MV-4-11 (cell line): Measurements from ENCODE around the gene MYL12A.

Experiments
- DNase-seq: peaks from one replicate; lab custom pipeline; 2025; lab: John Stamatoyannopoulos, UW

MYL12A gene

DNA sequence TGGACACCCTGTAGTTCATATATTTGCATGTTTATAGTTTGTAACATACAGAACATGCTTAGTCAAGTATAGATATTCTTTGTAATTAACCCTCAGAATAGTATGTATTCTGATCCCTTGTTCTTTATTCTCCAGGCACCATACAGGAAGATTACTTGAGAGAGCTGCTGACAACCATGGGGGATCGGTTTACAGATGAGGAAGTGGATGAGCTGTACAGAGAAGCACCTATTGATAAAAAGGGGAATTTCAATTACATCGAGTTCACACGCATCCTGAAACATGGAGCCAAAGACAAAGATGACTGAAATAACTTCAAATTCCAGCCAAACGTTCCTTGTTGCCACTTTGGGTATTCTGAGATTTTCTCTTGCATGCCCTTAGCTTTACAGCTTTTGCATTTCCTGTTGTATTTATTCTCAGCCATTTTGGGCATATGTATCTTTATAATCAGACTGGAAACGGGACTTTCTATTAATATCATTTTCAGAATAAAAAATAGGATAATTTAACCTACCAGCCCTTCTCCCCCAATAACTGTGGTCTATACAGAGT, 8.1 kb downstream of the MYL12A start:
- peak; percentile 23 for DNase-seq

GRCh38 chr18:3256693-3257626, 9.4 kb downstream of the MYL12A start:
- no peak for DNase-seq

GRCh38 chr18:3257627-3258120, 10.1 kb downstream of the MYL12A start:
- no peak for DNase-seq

- no peak for DNase-seq
Observed at GRCh38 chr18:3260995-3261372, 13.4 kb downstream of the MYL12A start.

DNA sequence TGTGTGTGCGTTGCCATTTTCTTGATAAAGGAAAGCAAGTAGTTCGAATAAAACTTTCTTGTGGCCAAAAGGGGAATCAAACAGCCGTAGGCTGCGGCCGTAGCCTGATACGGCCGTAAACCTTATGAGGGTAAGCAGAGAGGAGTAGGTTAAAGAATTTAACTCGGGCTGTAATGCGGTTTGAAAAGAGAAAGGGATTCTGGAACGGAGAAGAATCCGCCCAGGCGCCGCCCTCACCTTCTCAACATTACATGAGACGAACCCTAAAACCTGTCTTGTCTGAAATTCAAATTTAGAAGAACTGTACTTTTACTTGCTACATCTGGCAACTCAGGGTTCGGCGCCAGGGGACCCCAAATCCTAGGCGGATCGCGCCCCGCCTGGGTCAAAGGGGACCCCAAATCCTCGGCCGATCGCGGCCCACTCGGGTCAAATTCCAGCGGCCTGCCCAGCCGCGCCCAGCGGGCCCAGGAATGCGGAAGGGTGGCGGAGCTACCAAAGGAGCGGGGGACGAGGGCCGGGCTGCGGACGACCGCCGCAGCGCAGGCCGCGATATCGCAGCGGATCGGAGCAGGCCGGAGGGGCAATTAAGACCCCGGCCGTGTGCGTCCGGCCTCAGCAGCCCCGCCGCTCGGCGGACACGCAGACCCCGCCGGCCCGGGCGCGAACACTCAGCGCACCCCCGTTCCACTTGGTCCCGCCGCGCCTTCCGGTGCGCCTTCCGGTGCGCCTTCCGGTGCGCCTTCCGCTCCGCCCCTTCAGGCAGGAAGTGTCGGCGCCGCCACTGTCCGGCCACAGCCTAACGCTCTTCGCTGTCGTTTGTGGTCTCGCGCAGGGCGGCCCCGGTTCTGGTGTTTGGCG, 14.0 kb downstream of the MYL12A start, which contains the start of gene MYL12B:
Gene MYL12B, plus strand, starts transcription at position 761 of the 861 bp plus-strand sequence. CDS start 10,766 bp downstream, outside the sequence.
- DNase-seq, result peak; percentile 77

- no peak for DNase-seq
Observed at GRCh38 chr18:3262234-3263131, 14.9 kb downstream of the MYL12A start.

- no peak for DNase-seq
Observed at GRCh38 chr18:3263132-3263700, 15.6 kb downstream of the MYL12A start.

DNA sequence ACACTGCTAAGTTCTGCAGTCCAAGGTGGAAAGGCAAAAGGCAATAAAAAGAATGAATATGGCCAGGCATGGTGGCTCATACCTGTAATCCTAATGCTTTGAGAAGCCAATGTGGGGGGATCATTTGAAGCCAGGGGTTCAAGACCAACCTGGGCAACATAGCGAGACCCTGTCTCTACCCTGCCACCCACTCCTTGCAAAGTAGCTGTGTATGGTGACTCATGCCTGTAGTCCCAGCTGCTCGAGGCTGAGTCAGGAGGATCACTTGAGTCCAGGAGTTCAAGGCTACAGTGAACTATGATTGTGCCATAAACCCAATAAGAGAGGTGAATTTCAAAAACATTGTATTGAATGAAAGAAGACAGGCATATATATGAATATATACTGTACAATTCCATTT, 16.8 kb downstream of the MYL12A start:
- DNase-seq, result peak; percentile 11

DNA sequence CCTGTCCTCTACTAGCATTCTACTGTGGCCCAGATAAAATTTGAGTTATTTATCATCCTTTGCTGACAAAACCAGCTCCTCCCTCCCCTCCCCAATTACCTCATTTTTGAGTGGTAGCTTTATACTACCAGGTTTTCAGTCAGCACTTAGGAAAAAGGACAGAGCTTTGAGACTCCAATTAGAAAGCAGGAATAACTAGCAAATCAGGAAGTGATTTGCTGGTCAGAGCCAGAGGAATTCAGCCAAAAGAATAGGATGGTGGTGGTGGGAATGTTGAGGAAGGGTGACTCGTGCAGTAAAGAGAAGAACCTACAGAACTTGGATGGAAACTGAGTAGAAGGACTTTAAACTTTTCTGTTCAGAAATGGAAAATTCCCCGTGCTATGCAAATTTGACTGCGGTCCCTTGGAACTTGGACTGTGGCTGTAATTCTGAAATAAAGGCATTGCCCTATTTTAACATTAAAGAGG, 18.0 kb downstream of the MYL12A start:
- no peak for DNase-seq

DNA sequence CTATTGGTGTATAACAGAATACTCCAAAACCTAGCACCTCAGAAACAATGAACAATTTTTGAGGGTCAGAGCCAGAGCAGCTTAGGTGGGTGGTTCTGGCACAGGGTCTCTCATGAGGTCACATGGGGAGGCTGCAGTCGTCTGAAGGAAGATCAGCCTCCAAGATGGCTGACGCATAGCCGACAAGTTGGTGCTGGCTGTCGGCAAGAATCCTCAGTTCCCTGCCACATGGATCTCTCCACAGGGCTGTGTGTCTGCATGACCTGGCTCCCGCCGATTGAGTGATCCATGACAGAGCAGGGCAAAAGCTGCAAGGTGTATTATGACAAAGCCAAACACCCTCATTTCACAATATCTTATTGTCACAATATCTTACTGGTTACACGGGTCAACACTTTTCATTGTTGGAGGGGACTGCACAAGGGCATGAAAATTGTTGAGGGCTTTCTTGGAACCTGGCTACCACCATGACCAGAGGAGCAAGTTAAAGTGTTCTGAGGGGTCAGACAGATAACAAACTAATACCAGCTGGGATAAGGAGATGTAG, 18.5 kb downstream of the MYL12A start:
- DNase-seq, result no peak

- DNase-seq, result no peak
Observed at GRCh38 chr18:3268306-3268705, 20.7 kb downstream of the MYL12A start.

DNA sequence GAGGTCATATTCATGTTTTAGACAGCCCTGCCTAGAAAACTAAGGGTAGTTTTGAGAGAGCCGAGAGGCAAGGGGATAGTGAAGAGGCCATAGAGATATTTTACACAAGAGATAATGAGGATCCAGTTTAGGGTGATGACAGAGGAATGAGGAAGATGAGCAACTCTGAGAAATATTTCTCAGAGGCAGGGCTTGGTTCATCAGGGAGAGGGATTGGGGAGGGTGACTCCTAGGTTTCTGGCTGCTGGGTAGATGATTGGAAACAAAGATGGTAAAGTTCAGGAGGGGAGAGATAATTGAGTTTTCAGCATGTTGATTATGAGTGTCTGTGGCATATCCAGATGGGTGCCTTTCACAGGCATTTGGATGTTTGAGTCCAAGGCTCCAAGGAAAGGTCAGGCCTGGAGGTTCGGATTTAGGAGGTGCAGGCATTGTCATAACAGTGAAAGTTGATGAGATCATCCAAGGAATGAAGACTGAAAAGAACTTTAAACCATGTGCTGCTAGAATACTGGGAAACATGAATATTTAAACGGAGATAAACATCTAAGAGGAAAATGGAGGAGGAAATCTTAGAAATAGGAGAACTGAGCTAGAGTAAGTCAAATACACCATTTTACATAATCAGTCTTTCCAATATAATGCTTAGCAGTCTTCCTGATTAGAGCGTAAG, 21.8 kb downstream of the MYL12A start:
- DNase-seq, result peak; percentile 14

- DNase-seq, result no peak
Observed at GRCh38 chr18:3269914-3270299, 22.3 kb downstream of the MYL12A start.

DNA sequence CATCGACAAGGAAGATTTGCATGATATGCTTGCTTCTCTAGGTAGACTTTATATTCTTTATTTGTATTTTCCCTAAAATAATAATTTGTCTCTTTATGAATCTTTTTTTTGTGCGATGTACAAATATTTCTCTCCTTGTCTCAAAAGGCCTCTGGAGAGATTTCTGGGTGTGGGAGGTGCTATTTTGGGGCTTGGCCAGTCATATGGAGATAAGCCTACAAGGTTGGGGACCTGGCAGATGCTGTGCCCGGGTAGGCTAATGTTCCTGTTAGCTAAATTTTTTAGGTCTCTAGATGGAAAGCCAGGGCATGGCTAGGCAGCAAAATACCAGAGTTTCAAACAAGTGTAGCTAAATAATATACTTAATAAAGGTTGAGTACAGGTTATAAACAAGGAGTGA, 25.4 kb downstream of the MYL12A start:
- DNase-seq, result no peak

DNA sequence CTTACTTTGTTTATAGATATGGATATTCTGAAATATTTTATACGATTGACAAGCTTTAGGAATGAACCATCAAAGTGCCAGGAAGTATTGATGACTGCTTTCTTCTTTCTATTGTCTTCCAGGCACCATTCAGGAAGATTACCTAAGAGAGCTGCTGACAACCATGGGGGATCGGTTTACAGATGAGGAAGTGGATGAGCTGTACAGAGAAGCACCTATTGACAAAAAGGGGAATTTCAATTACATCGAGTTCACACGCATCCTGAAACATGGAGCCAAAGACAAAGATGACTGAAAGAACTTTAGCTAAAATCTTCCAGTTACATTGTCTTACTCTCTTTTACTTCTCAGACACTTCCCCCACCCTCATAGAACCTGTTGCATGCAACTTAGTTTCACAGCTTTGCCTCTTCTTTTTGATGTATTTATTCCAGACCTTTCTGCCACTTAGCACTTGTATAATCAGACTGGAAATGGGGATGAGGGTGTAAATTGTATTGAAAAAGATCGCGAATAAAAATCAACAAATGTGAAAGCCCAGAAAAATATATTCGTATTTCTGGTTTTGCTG, 30.1 kb downstream of the MYL12A start:
- peak; percentile 51 for DNase-seq

- DNase-seq, result peak; percentile 86
Observed at GRCh38 chr18:3279201-3280185, 31.9 kb downstream of the MYL12A start.

DNA sequence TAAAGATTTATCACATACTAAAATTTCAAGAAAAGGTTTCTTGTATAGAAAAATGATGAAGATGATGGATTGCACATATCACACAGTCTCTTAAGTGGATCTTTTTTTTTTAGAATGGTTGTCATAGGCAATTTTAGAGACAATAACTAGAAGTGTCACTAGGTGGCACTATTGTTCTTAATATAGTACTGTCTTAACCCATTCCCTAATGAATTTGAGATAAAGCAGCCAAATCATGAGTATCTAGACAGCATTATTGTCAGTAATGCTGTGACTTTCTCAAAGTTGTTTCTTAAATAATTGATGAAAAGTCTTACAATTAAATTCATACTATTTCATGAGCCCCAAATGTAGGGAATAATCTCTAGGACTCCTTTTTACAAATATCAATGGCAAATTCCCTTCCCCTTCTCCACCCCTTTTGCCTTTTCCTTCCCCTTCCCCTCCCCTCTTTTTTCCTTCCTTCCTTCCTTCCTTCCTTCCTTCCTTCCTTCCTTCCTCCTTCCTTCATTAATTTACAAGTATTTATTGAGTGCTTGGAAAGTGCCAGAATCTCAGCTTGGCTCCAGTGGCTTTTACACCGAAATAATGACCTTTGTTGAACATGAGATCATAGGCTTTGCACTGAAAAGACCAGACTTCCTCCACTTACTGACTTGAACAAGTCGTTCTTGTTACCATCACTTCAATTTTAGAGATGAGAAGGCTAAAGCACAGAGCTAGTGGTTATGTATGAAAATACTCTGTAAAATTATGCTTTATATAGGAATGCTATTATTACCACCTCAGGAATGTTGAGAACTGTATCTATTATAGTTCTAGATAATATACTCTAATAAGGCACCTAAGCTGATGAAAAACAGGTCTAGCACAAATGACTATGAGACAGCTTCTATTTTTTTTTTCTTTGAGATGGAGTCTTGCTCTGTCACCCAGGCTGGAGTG, 34.1 kb downstream of the MYL12A start:
- DNase-seq, result peak; percentile 71
